HG02938 (cell line): ENCODE results near the gene CLBA1.
"Not testable (repeated sequence)": the region's sequence is repeated elsewhere in the genome, so short reads cannot be mapped to it uniquely, and the experiment has no call there.

Experiments
- ATAC-seq: cut with Tn5 transposase; IDR thresholded peaks from one replicate; pipeline ENCODE4 v1.9.1; 2021; ENCODE audit warnings: mild to moderate bottlenecking, moderate library complexity; ENCODE audit not compliant: unreplicated experiment

CLBA1 gene

GRCh38 chr14:104947881-104948735, 37.5 kb upstream of the CLBA1 start:
- not testable (repeated sequence) for ATAC-seq

DNA sequence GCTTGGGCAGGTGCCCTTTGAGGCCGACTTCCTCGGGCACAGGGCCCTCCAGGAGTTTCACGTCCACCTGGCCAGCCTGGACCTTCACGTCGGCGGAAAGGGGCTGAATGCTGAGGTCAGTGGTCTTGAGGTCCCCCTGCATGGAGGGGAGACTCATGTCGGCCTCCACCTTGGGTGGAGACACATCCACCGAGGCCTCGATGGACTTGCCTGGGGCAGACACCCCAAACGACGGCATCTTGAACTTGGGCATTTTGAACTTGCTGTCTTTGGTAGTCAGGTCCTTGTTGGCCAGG, 36.9 kb upstream of the CLBA1 start:
- no peak for ATAC-seq

DNA sequence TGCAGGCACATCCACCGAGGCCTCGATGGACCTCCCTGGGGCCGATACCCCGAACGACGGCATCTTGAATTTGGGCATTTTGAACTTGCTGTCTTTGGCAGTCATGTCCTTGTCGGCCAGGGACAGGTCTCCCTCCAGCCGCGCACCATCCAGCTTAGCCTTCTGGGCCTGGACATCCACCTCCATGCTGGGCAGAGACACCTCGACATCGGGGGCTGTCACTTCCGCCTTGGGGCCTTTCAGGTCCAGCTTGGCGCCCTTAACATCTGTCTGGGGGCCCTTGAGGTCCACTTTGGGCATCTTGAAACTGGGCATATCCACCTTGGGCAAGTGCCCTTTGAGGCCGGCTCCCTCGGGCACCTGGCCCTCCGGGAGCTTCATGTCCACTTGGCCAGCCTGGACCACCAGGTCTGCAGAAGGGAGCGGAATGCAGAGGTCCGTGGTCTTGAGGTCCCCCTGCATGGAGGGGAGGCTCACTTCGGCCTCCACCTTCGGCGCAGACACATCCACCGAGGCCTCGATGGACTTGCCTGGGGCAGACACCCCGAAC, 36.1 kb upstream of the CLBA1 start:
- ATAC-seq: not testable (repeated sequence)

DNA sequence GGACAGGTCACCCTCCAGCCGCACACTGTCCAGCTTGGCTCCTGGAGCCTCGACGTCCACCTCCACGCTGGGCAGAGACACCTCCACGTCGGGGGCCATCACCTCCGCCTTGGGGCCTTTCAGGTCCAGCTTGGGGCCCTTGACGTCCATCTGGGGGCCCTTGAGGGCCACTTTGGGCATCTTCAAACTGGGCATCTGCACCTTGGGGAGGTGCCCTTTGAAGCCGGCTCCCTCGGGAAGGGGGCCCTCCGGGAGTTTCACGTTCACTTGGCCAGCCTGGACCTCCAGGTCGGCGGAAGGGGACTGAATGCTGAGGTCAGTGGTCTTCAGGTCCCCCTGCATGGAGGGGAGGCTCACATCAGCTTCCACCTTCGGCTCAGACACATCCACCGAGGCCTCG, 35.6 kb upstream of the CLBA1 start:
- no peak for ATAC-seq

DNA sequence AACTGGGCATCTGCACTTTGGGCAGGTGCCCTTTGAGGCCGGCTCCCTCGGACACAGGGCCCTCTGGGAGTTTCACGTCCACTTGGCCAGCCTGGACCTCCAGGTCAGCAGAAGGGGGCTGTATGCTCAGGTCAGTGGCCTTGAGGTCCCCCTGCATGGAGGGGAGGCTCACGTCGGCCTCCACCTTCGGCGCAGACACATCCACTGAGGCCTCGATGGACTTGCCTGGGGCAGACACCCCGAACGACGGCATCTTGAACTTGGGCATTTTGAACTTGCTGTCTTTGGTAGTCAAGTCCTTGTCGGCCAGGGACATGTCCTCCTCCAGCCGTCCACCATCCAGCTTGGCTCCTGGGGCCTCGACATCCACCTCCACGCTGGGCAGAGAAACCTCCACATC, 34.9 kb upstream of the CLBA1 start:
- ATAC-seq: not testable (repeated sequence)

GRCh38 chr14:104951863-104952657, 33.5 kb upstream of the CLBA1 start:
- ATAC-seq: not testable (repeated sequence)

GRCh38 chr14:104953097-104953496, 32.5 kb upstream of the CLBA1 start:
- ATAC-seq: no peak

DNA sequence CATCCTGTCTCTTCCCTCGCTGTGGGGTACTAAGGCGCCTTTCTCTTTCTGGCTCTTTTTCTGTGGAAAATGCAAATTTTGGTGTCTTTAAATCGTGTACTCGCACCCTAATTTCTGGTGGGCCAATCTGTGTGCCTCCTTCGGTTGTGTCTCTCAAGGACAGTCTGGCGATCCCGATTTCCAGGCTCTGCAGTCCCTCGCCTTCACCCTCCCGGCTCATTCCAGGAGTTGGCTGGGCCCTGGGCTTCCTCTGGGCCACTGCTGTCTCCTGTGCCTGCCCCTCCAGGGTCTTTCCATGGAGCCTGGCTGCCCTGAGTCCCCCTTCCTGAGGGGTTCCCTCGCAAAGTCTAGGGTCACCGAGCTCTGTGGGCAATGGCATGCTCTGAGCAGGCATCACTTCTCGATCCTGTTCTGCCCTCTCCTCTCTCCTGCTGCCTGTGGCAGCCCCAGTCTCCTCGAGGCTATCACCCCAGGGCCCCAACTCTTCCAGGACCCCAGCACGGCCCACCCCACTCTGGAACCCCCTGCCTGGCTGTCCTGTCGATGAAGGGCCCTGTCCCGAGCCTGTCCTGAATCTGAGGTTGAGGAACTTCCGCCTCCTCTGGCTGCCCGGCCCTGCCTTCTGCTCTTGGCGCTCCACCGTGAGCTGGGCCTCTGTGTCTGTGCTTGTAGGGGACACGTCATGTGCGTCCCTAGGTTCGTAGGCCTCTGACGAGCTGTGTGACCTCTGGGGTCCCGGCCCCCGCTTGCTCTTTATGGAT, 31.5 kb upstream of the CLBA1 start:
- no peak for ATAC-seq

DNA sequence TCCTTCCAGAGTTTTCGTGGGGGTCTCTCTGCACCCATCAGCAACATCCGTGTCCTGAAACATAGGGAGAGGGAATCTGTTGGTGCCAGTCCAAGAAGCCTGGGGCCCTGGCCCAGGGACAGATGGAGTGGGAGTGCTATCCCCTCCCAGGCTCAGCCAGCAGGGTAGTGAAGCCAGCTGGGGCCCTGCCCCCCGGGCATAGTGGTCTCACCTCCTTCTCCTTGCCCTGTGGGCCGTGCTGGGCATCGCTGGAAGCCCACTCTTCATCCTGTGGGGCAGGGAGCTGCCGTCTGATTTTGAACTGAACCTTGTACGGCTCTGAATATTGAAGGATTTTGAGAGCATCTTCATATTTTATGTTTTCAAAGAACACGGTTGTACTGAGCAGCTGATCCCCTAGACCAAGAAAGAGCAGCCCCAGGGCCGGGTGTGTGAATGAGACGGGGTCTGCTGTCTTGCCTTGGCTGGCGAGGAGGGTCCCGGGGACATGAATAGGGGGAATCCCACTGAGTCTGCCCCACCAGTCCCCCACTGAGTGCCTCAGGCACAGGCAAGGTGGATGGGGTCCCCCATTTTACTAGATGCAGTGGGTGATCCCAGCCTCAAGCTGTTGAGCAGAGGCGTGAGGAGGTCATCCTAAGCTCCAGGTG, 30.7 kb upstream of the CLBA1 start:
- no peak for ATAC-seq

DNA sequence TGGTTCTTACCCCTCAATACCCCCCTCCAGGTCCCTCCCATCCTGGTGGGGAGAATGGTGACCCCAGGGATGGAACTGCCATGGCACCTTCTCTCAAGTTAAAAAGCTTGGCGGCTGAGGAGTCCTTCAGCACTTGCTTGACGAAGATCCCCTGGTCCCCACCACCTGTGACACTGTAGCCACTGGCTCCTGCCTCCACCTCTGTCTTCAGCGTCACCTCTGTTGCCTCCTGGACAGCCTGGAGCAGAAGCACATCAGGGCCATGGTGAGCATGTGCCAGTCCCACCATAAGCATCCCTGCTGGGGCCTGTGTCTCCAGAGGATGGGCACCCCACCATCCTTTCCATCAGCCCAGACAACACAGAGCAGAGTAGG, 30.2 kb upstream of the CLBA1 start:
- no peak for ATAC-seq

DNA sequence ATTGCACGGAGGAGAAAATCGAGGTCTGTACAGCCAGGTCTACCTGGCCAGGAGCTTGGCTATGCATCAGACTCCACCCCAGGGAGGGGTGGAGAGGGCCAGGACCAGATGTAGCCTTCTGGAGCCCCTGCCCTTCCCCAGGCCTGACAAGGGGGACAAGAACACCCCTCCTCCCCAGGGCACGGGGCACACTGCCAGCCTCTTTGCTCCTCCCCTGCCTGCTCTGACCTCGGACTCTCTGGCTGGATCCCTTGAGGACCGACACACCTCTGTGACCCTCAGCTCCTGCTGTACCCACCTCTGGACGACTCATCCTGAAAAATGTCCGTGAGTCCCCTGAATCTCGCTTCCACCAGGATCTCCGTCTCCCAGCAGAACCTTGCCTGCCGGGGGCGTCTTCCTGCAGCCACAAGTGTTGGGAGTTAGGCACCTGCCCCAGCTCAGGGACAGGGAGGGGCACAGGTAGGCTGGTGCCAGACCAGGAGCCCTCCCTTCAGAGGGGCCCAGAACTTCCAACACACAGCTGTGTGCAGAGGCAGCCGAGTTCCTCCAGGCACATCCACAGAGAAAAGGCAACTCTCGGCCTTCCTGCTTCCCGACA, 29.2 kb upstream of the CLBA1 start:
- no peak for ATAC-seq

DNA sequence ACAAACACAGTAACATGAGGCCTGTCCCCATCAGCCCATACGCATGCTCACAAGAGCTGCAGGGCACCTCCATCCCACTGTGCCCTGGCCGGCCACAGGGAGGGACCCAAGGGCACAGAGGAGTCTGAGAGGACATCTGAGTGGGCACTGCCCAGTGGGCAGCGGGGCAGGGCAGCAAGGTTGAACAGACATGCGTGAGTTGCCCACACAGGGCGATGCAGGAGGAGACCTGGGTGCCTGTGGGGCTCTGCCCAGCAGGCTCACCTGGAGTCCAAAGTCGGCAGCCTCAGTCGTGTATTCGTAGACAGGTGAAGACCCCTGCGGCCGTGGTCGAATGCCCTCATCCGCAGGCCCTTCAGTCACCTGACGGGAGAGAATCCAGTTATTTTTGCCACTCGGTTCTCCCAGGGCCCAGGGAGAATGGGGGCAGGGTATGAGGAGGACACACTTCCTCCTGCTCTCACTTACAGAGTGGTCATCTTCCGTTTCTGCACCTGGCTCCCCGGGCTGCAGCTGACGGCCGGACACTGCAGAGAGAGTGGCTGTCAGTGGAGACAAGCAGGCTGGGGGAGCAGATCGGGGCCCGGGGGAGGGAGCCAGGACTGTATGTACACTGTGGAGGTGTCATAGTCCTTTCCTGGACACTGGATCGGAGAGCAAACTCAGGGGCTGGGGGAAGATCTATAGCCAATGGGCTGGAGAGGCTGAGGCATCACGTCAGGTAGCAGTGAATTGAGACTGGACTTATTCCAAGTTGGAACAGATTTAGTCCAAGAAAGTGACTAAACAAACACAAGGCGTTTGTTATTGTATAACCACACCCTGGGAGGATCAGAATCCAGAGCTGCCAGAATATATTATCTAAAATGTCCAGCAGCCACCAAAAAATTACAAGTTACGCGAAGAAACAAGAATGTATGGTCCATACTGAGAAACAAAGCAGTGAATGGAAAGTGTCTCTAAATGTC, 28.2 kb upstream of the CLBA1 start:
- no peak for ATAC-seq

- ATAC-seq: no peak
These were observed 21.0 kb upstream of the CLBA1 start for GRCh38 chr14:104964546-104964945.

DNA sequence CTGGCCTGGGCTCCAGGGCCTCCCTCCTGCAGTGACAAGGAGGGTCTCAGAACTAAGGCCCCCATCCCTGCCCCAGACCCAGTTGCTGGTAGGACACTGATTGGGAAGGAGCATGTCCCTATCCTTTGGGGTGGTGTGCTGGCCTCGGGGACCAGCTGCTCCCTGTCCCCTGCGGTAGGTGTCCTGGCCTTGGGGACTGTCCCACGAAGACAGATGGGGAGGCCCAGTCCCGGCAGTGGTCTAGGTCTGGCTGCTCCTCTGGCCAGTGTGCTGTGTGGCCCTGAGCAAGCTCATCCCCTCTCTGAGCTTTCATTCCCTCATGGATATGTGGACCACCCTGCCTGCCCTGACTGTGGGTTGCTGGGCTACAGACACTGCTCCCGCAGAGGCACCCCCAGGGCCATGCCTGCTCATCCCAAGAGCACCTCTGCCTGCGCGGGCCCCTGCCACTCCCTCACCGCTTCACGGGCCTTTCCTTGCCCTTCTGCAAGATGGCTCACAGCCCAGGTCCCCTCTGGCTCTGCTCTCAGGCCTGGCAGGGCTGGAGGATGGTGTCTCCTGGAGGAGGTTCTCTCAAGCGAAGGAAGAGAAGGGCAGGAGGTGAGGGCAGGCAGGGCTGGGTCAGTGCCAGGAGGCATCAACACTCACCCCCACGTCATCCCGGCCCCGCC, 19.9 kb upstream of the CLBA1 start:
- no peak for ATAC-seq

DNA sequence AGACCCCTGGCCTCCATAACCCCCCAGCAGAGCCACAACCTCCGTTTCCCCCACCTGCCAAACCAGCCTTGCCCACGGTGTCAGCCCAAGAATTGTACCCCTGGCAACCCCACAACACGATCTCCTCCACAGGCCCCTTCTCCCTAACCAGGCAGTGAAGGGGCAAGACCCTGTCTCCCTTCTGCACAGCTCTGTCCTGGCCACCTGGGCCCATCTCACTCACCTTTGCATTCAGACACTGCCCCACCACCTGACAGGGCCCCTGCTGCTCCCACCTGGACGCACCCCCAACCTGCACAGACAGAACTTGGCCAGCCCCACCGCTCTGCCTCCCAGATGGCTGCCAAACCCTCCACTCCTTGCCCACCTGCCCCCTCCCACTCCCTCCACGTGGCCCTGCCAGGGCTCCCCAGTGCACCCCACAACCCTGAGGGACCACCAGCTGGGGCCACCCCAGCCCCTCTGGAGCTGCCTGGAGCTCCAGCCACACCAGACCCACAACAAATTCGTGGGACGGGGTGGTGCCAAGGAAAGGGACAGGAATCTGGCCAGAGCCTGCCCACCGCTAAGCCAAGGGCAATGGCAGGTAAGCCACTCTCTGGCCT, 19.2 kb upstream of the CLBA1 start:
- no peak for ATAC-seq

DNA sequence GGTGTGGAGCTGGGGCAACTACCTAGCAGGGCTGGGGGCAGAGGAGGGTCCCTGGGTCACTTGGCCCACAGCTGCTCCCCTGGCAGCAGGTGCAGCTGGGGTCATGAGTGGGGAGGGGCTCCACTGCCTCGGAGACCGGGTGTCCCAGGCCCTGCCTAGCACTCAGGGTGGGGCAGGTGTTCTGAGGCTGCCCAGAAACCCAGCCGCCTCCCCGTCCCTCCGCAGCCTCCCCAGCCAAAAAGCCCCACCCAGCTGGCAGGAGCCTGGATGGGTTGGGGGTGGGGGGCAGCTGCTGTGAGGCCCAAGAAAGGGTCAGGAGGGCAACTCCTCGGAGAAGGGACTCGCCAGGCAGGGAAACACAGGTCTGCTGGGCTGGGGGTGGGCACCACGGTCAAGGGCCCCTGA, 18.6 kb upstream of the CLBA1 start:
- no peak for ATAC-seq

DNA sequence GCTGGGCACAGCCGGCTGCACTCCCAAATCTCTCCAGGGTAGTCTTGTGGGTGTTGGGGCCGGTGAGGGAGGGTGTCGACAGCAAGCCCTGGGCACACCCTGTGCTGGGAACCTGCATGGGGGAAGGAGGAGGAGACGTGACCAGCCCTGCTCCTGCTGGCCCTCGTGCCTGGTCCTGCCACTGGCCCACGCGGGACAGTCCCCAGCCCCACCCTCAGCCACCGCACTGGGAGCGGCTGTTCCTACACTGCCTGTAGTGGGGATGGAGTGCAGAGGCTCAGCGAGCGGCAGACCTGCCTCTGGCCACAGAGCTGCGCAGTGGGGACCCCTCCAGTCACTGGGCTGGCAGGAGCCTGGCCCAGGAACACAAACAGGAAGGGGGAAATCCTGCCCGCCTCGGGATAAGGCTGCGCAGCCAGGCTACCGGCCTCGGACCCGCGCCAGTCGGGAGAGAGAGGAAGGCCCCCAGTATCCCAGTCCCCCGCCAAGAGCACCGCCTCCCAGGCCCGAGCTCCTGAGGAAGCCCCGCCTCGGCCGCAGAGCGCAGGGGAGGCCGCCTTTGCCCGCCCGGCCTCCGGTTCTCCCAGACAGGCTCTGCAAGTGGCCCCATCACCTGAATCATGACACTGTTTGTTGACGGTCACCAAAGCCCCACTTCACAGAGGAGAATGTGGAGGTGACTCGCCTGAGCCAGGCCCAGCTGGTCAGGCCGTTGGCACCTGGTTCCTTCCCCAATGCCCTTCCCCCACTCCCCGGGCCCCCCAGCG, 18.0 kb upstream of the CLBA1 start:
- ATAC-seq: no peak

DNA sequence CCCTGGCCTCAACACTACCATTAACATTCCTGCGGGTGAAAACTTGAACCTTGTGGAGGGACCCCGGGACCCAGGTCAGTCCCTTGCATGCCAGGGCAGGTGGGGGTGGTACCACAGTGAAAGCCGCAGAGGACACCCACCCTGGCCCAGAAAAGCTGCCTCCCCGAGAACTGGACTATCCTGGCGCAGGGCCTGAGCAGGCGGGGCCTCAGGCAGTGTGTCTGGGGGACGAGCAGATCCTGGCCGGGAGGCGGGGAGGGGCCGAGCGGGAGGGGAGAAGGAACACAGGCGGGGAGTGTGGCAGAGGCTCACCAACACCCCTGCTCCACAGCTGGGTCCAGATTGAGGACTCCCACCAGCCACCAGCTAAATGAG, 17.4 kb upstream of the CLBA1 start:
- no peak for ATAC-seq
